ENCODE measurements around the gene TRIP13. TPM values are rescaled to one million over a fixed set of nuclear protein-coding genes. Genes with fewer than 3 reads are reported as not detected.

Gene TRIP13
- total RNA-seq, 2 donors from 2014 or later: 21.9 to 32.4 TPM

DNA sequence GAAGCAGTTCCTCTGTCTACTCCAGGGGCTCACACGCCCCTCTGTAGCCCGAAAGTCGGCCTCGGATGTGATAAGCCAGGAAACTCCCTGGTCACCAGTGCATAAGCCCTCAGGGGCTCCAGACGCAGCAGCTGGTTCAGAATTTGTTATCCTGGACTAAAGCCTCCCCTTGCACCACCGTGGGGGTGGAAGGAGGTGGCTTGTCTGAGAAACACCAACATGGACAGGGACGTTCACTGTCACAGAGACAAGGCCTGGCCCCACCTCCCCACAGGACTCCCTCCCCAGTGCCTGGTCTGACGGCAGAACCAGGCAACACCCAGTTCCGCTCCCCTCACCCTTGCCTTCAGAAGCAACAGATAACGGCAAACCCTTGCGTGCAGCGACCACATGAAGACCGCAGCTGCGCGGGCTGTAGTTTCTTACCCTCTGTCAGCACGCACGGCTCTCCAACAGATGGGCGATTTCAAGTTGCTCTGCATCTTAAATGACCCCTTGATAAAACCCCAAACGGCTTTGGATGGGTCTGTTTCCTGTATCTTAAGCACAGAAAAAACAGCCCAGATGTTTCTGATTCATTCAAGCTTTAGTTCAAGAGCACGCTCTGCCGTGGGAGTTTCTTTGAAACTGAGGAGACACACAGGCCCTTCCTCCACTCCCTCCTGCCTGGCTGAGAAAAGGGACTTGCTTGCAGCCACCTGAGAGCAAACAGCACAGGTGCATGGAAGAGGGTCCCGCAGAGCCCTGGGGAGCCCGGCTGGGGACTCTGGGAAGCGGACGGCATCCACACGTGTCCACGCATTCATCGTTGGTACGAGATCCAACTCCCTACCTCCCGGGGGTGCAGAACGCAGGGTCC lies 71.2 kb downstream of the TRIP13 start:
- Mint-ChIP-seq H3K27ac (peak overlapping the region; percentile 26), H3K4me1 (no peaks in the 10 kb centered on the region), H3K36me3 (ENCODE audit: low read depth) (no peaks in the 10 kb centered on the region), H3K9me3 (no peaks in the 10 kb centered on the region), H3K27me3 (ENCODE audit: insufficient read depth) (no peaks in the 10 kb centered on the region), H3K4me3 (no peak overlapping the region)
- Histone ChIP-seq H3K4me3 (ENCODE audit: low read length) (no peak overlapping the region), H3K9me3 (ENCODE audit: control insufficient read depth, low read length) (no peaks in the 10 kb centered on the region), H3K36me3 (ENCODE audit: control insufficient read depth, insufficient read depth, low read length) (no peaks in the 10 kb centered on the region), H3K27ac (ENCODE audit: low read depth, low read length) (no peak overlapping the region), H3K27me3 (ENCODE audit: control insufficient read depth, insufficient read depth, low read length, poor library complexity, severe bottlenecking) (peaks cover 5% of the 10 kb centered on the region), H3K4me1 (ENCODE audit: control insufficient read depth, insufficient read depth, low read length) (no peaks in the 10 kb centered on the region), H3K9ac (ENCODE audit: extremely low read depth, low read length, poor library complexity, severe bottlenecking) (no peak overlapping the region)
- no peak for DNase-seq
- TF ChIP-seq, protein P1, sequence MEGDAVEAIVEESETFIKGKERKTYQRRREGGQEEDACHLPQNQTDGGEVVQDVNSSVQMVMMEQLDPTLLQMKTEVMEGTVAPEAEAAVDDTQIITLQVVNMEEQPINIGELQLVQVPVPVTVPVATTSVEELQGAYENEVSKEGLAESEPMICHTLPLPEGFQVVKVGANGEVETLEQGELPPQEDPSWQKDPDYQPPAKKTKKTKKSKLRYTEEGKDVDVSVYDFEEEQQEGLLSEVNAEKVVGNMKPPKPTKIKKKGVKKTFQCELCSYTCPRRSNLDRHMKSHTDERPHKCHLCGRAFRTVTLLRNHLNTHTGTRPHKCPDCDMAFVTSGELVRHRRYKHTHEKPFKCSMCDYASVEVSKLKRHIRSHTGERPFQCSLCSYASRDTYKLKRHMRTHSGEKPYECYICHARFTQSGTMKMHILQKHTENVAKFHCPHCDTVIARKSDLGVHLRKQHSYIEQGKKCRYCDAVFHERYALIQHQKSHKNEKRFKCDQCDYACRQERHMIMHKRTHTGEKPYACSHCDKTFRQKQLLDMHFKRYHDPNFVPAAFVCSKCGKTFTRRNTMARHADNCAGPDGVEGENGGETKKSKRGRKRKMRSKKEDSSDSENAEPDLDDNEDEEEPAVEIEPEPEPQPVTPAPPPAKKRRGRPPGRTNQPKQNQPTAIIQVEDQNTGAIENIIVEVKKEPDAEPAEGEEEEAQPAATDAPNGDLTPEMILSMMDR (conservative IDR thresholded peaks at IDR 0.05): no peak
- WGBS, 2 experiments (ENCODE audit: insufficient coverage in 1 of 2, insufficient read length in 1 of 2): 90 to 92% methylated on average over 21 to 31 of the region's 31 CpGs

DNA sequence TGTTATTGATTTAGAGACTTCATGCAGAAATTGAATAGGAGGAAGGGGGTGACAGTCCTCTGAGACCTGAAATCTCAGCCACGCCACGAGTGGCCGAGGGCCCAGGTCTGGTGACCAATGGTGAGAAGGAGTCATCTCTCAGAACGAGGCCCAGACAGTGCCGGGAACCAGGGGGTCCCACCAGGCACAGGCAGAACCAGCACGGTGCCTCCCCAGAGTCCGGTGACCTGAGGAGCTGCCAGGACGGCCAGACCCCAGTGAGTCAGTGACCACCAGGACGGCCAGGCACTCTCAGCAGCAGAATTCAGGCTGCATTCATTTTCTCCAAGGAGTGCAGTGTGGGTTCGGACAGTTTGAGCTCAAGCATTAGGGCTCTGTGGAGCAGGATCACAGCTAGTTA lies 72.1 kb downstream of the TRIP13 start:
- H3K36me3 Mint-ChIP-seq (ENCODE audit: low read depth): no peaks in the 10 kb centered on the region

DNA sequence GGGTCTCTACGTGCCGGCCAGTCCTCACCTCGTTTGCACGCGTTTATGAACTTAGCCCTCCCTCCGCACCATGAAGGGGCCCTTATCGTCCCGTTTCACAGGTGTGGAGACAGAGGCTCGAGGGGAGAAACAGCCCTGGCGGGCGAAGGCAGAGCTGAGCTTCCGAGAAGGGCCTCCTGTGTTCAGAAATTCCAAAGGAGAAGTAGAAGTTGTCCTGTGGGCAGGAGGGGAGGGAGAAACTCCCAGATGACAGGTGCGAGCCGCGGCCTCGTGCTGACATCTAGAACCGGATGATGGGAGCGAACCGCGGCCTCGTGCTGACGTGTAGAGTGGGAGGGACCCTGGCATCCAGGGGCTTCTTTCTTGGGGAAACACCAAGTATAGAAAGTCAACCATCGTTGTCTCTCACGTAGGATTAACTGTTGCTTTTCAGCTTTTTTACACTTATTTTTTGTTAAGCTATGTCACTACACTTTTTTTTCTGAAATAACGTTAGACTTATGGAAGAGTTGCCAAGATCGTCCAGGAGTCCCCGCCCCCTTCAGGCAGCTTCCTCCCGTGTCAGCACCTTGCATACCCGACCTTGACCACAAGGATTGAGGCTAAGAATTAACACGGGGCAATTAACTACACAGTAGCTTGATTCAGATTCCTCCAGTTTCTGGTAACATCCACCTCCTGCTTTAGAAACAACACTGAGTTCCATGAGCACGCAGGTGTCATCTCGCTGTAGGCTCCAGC lies 73.1 kb downstream of the TRIP13 start:
- Histone ChIP-seq H3K9me3 (ENCODE audit: control insufficient read depth, low read length) (no peaks in the 10 kb centered on the region), H3K4me1 (ENCODE audit: control insufficient read depth, insufficient read depth, low read length) (no peaks in the 10 kb centered on the region), H3K36me3 (ENCODE audit: control insufficient read depth, insufficient read depth, low read length) (no peaks in the 10 kb centered on the region), H3K9ac (ENCODE audit: extremely low read depth, low read length, poor library complexity, severe bottlenecking) (no peak overlapping the region), H3K27ac (ENCODE audit: low read depth, low read length) (no peak overlapping the region), H3K27me3 (ENCODE audit: control insufficient read depth, insufficient read depth, low read length, poor library complexity, severe bottlenecking) (peaks cover 5% of the 10 kb centered on the region), H3K4me3 (ENCODE audit: low read length) (no peak overlapping the region)
- peaks cover 6% of the 10 kb centered on the region for H3K27me3 Mint-ChIP-seq (ENCODE audit: insufficient read depth)
- no peak for DNase-seq
- no peaks in the 10 kb centered on the region for H3K9me3 Mint-ChIP-seq
- WGBS, 2 experiments (ENCODE audit: insufficient coverage in 1 of 2, insufficient read length in 1 of 2): 92 to 93% methylated on average over 22 to 32 of the region's 32 CpGs
- no peak overlapping the region for H3K4me3 Mint-ChIP-seq
- no peaks in the 10 kb centered on the region for H3K4me1 Mint-ChIP-seq
- no peaks in the 10 kb centered on the region for H3K36me3 Mint-ChIP-seq (ENCODE audit: low read depth)
- H3K27ac Mint-ChIP-seq: no peak overlapping the region
- TF ChIP-seq, protein P1 (conservative IDR thresholded peaks at IDR 0.05): peak; percentile 27

More for the DNA sequence above, 72.1 kb downstream of the TRIP13 start:
- Histone ChIP-seq H3K4me3 (ENCODE audit: low read length) (no peak overlapping the region), H3K9me3 (ENCODE audit: control insufficient read depth, low read length) (no peaks in the 10 kb centered on the region), H3K9ac (ENCODE audit: extremely low read depth, low read length, poor library complexity, severe bottlenecking) (no peak overlapping the region), H3K27me3 (ENCODE audit: control insufficient read depth, insufficient read depth, low read length, poor library complexity, severe bottlenecking) (peaks cover 5% of the 10 kb centered on the region), H3K36me3 (ENCODE audit: control insufficient read depth, insufficient read depth, low read length) (no peaks in the 10 kb centered on the region), H3K4me1 (ENCODE audit: control insufficient read depth, insufficient read depth, low read length) (no peaks in the 10 kb centered on the region), H3K27ac (ENCODE audit: low read depth, low read length) (no peak overlapping the region)
- H3K27me3 Mint-ChIP-seq (ENCODE audit: insufficient read depth): peaks cover 6% of the 10 kb centered on the region
- TF ChIP-seq, protein P1 (conservative IDR thresholded peaks at IDR 0.05): no peak
- WGBS, 2 experiments (ENCODE audit: insufficient coverage in 1 of 2, insufficient read length in 1 of 2): 89 to 92% methylated on average over 10 of the region's 10 CpGs
- no peak overlapping the region for H3K4me3 Mint-ChIP-seq
- H3K9me3 Mint-ChIP-seq: no peaks in the 10 kb centered on the region
- DNase-seq: peak; percentile 38
- H3K27ac Mint-ChIP-seq: no peak overlapping the region
- no peaks in the 10 kb centered on the region for H3K4me1 Mint-ChIP-seq
